Memory B cell (primary cell): ENCODE results near the gene CNPY3.
"Not testable (repeated sequence)": the region's sequence is repeated elsewhere in the genome, so short reads cannot be mapped to it uniquely, and the experiment has no call there.

ENCODE experiments used
- ATAC-seq: fragments of 150-1000 bp; cut with Tn5 transposase; 2 replicates; pipeline ENCODE4 v1.10.0; 2021; ENCODE audit warnings: low read depth, mild to moderate bottlenecking, moderate library complexity
- DNase-seq, 2 donors: peaks; one replicate each; pipeline ENCODE4 v3.0.0; 2022; ENCODE audit warnings: low spot score in 2 of 2
- H3K27ac Mint-ChIP-seq: one replicate; pipeline ENCODE4 v1.8.0; 2022; ENCODE audit warnings: mild to moderate bottlenecking, moderate library complexity, mixed read lengths
- H3K27me3 Mint-ChIP-seq: one replicate; pipeline ENCODE4 v1.8.0; 2022; ENCODE audit warnings: mixed read lengths
- H3K36me3 Mint-ChIP-seq: one replicate; pipeline ENCODE4 v1.8.0; 2022; ENCODE audit warnings: mild to moderate bottlenecking, mixed read lengths
- H3K4me1 Mint-ChIP-seq: one replicate; pipeline ENCODE4 v1.8.0; 2022; ENCODE audit warnings: mixed read lengths
- H3K4me3 Mint-ChIP-seq: one replicate; pipeline ENCODE4 v1.8.0; 2022; ENCODE audit warnings: mild to moderate bottlenecking, moderate library complexity, mixed read lengths
- H3K9me3 Mint-ChIP-seq: one replicate; pipeline ENCODE4 v1.8.0; 2022; ENCODE audit warnings: mixed read lengths

CNPY3 gene

GRCh38 chr6:42928986-42929820 lies at the start of gene CNPY3:
TSS of gene CNPY3 (plus strand) at chr6:42929480. CDS start at chr6:42929571, 91 bp downstream.
- ATAC-seq (peak; percentile 75), DNase-seq (peak; percentile 83 to 89)
- peaks cover 35% of the 10 kb centered on the region for H3K4me1 Mint-ChIP-seq
- no peaks in the 10 kb centered on the region for H3K9me3 Mint-ChIP-seq
- H3K27ac Mint-ChIP-seq = peak within 1 kb of the TSS; percentile 98
- H3K36me3 Mint-ChIP-seq = peaks cover 17% of the 10 kb centered on the region
- no peaks in the 10 kb centered on the region for H3K27me3 Mint-ChIP-seq
- peak within 1 kb of the TSS; percentile 95 for H3K4me3 Mint-ChIP-seq

- H3K36me3 Mint-ChIP-seq = peaks cover 15% of the 10 kb centered on the region
- not testable (repeated sequence) for H3K27me3 Mint-ChIP-seq
- peak overlapping the region; percentile 99 for H3K27ac Mint-ChIP-seq
Measured at GRCh38 chr6:42880240-42880817, 49.0 kb upstream of the CNPY3 start.

GRCh38 chr6:42880871-42881270 lies 48.4 kb upstream of the CNPY3 start:
- Mint-ChIP-seq H3K27ac (peak overlapping the region; percentile 99), H3K4me3 (peak overlapping the region; percentile 100), H3K36me3 (peaks cover 15% of the 10 kb centered on the region)
- not testable (repeated sequence) for H3K9me3 Mint-ChIP-seq, H3K27me3 Mint-ChIP-seq, DNase-seq, ATAC-seq, H3K4me1 Mint-ChIP-seq

More at GRCh38 chr6:42880240-42880817, 49.0 kb upstream of the CNPY3 start:
- H3K4me1 Mint-ChIP-seq, H3K9me3 Mint-ChIP-seq, DNase-seq, ATAC-seq: not testable (repeated sequence)
- peak overlapping the region; percentile 100 for H3K4me3 Mint-ChIP-seq

- H3K36me3 Mint-ChIP-seq = peaks cover 13% of the 10 kb centered on the region
- DNase-seq (no peak), ATAC-seq (no peak)
- no peak overlapping the region for H3K4me3 Mint-ChIP-seq
- H3K9me3 Mint-ChIP-seq = no peaks in the 10 kb centered on the region
- H3K27me3 Mint-ChIP-seq = no peaks in the 10 kb centered on the region
- peaks cover under 1% of the 10 kb centered on the region for H3K4me1 Mint-ChIP-seq
- H3K27ac Mint-ChIP-seq = no peak overlapping the region
Measured at GRCh38 chr6:42885702-42886101, 43.6 kb upstream of the CNPY3 start.

GRCh38 chr6:42888201-42888600 lies 41.1 kb upstream of the CNPY3 start:
- peaks cover 12% of the 10 kb centered on the region for H3K36me3 Mint-ChIP-seq
- H3K4me3 Mint-ChIP-seq, H3K27ac Mint-ChIP-seq, H3K4me1 Mint-ChIP-seq, H3K27me3 Mint-ChIP-seq, DNase-seq, ATAC-seq, H3K9me3 Mint-ChIP-seq: not testable (repeated sequence)

- H3K4me3 Mint-ChIP-seq = peak overlapping the region; percentile 96
- H3K27me3 Mint-ChIP-seq = no peaks in the 10 kb centered on the region
- peaks cover 1% of the 10 kb centered on the region for H3K36me3 Mint-ChIP-seq
- H3K4me1 Mint-ChIP-seq = peaks cover 23% of the 10 kb centered on the region
- DNase-seq (no peak), ATAC-seq (no peak)
- H3K9me3 Mint-ChIP-seq = no peaks in the 10 kb centered on the region
- H3K27ac Mint-ChIP-seq = peak overlapping the region; percentile 94
Measured at GRCh38 chr6:42889815-42890214, 39.5 kb upstream of the CNPY3 start.

GRCh38 chr6:42890311-42891198 lies 38.7 kb upstream of the CNPY3 start:
- Mint-ChIP-seq H3K9me3 (no peaks in the 10 kb centered on the region), H3K27me3 (no peaks in the 10 kb centered on the region), H3K27ac (peak overlapping the region; percentile 94), H3K4me1 (peaks cover 23% of the 10 kb centered on the region), H3K4me3 (peak overlapping the region; percentile 96), H3K36me3 (no peaks in the 10 kb centered on the region)
- ATAC-seq (peak; percentile 95), DNase-seq (peak; percentile 82 to 83)

- peaks cover 23% of the 10 kb centered on the region for H3K4me1 Mint-ChIP-seq
- peak overlapping the region; percentile 96 for H3K4me3 Mint-ChIP-seq
- H3K9me3 Mint-ChIP-seq = no peaks in the 10 kb centered on the region
- ATAC-seq (no peak), DNase-seq (no peak)
- H3K27ac Mint-ChIP-seq = peak overlapping the region; percentile 94
- H3K27me3 Mint-ChIP-seq = no peaks in the 10 kb centered on the region
- no peaks in the 10 kb centered on the region for H3K36me3 Mint-ChIP-seq
Measured at GRCh38 chr6:42891199-42891722, 38.0 kb upstream of the CNPY3 start.

GRCh38 chr6:42894041-42894828 lies 35.0 kb upstream of the CNPY3 start:
- H3K27me3 Mint-ChIP-seq, ATAC-seq, H3K9me3 Mint-ChIP-seq, H3K36me3 Mint-ChIP-seq: not testable (repeated sequence)
- Mint-ChIP-seq H3K27ac (peak overlapping the region; percentile 86), H3K4me1 (peaks cover 23% of the 10 kb centered on the region), H3K4me3 (peak overlapping the region; percentile 21)
- DNase-seq = peak in 1 of 2 donors; percentile 28

GRCh38 chr6:42896178-42896719 lies 33.0 kb upstream of the CNPY3 start:
- Mint-ChIP-seq H3K4me1 (peaks cover 18% of the 10 kb centered on the region), H3K27ac (no peak overlapping the region), H3K27me3 (no peaks in the 10 kb centered on the region), H3K9me3 (no peaks in the 10 kb centered on the region), H3K4me3 (no peak overlapping the region), H3K36me3 (no peaks in the 10 kb centered on the region)
- no peak for ATAC-seq
- no peak for DNase-seq

GRCh38 chr6:42898891-42899361 lies 30.4 kb upstream of the CNPY3 start:
- Mint-ChIP-seq H3K4me3 (no peak overlapping the region), H3K4me1 (peaks cover 15% of the 10 kb centered on the region), H3K27me3 (no peaks in the 10 kb centered on the region), H3K27ac (no peak overlapping the region), H3K9me3 (no peaks in the 10 kb centered on the region), H3K36me3 (no peaks in the 10 kb centered on the region)
- no peak for ATAC-seq
- DNase-seq = peak; percentile 80 to 83

- Mint-ChIP-seq H3K36me3 (no peaks in the 10 kb centered on the region), H3K4me3 (no peak overlapping the region), H3K4me1 (peaks cover 8% of the 10 kb centered on the region), H3K27me3 (no peaks in the 10 kb centered on the region), H3K27ac (no peak overlapping the region), H3K9me3 (no peaks in the 10 kb centered on the region)
- ATAC-seq = no peak
- DNase-seq = no peak
Measured at GRCh38 chr6:42899871-42900270, 29.4 kb upstream of the CNPY3 start.

- Mint-ChIP-seq H3K27me3 (no peaks in the 10 kb centered on the region), H3K36me3 (no peaks in the 10 kb centered on the region), H3K4me1 (peaks cover 8% of the 10 kb centered on the region), H3K27ac (no peak overlapping the region), H3K9me3 (no peaks in the 10 kb centered on the region), H3K4me3 (no peak overlapping the region)
- DNase-seq = peak; percentile 70 to 79
- ATAC-seq = peak; percentile 93
Measured at GRCh38 chr6:42901538-42901957, 27.7 kb upstream of the CNPY3 start.
